ENCODE measurements around the gene DNAAF5. TPM values are rescaled to one million over a fixed set of nuclear protein-coding genes. Genes with fewer than 3 reads are reported as not detected.

DNAAF5 gene
- total and polyA plus RNA-seq, 3 donors from 2014 or later, result 21.1 to 67.0 (median 52.6) TPM

- no peak overlapping the region for H3K27ac ChIP-seq
- peaks cover 5% of the 10 kb centered on the region for H3K4me1 ChIP-seq
- 96 to 99% methylated on average over 4 of the region's 4 CpGs for WGBS, 2 donors
- no peaks in the 10 kb centered on the region for H3K27me3 ChIP-seq
- no peaks in the 10 kb centered on the region for H3K36me3 ChIP-seq (ENCODE audit: low read depth, missing control alignments)
- TF ChIP-seq, protein P1, sequence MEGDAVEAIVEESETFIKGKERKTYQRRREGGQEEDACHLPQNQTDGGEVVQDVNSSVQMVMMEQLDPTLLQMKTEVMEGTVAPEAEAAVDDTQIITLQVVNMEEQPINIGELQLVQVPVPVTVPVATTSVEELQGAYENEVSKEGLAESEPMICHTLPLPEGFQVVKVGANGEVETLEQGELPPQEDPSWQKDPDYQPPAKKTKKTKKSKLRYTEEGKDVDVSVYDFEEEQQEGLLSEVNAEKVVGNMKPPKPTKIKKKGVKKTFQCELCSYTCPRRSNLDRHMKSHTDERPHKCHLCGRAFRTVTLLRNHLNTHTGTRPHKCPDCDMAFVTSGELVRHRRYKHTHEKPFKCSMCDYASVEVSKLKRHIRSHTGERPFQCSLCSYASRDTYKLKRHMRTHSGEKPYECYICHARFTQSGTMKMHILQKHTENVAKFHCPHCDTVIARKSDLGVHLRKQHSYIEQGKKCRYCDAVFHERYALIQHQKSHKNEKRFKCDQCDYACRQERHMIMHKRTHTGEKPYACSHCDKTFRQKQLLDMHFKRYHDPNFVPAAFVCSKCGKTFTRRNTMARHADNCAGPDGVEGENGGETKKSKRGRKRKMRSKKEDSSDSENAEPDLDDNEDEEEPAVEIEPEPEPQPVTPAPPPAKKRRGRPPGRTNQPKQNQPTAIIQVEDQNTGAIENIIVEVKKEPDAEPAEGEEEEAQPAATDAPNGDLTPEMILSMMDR (IDR thresholded peaks at IDR 0.05), result no peak
- TF ChIP-seq POLR2A (IDR thresholded peaks at IDR 0.05), result no peak
- DNase-seq, result no peak
- no peaks in the 10 kb centered on the region for H3K9me3 ChIP-seq
- intact Hi-C loops (cut with DNase I; ENCODE audit: low total_unique reads), result no loop called here
- no peak overlapping the region for H3K4me3 ChIP-seq
Measured at GRCh38 chr7:734214-734613, 7.7 kb downstream of the DNAAF5 start.

- WGBS, 2 donors, result 93 to 96% methylated on average over 11 of the region's 11 CpGs
- intact Hi-C loops (cut with DNase I; ENCODE audit: low total_unique reads), result no loop called here
- Histone ChIP-seq H3K4me3 (no peak overlapping the region), H3K9me3 (no peaks in the 10 kb centered on the region), H3K36me3 (ENCODE audit: low read depth, missing control alignments) (no peaks in the 10 kb centered on the region), H3K4me1 (peaks cover 5% of the 10 kb centered on the region), H3K27ac (no peak overlapping the region), H3K27me3 (no peaks in the 10 kb centered on the region)
- DNase-seq, result no peak
- no peak for TF ChIP-seq POLR2A (IDR thresholded peaks at IDR 0.05)
- TF ChIP-seq, protein P1 (IDR thresholded peaks at IDR 0.05), result no peak
Measured at GRCh38 chr7:734808-735207, 8.3 kb downstream of the DNAAF5 start.

DNA sequence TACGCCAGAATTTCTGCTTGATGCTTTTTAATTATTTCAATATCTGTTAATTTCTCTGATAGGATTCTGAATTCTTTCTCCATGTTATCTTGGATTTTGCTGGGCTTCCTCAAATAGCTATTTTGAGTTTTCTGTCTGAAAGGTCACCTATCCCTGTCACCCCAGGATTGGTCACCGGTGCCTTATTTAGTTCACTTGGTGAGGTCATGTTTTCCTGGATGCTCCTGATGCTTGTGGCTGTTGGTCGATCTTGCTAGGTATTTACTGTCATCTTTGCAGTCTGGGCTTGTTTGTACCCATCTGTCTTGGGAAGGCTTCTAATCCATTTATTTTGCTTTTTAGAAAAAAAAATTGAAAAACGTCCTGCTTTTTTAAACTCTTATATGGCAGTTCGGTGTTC, 11.7 kb downstream of the DNAAF5 start:
- TF ChIP-seq POLR2A (IDR thresholded peaks at IDR 0.05), result no peak
- TF ChIP-seq, protein P1 (IDR thresholded peaks at IDR 0.05), result no peak
- H3K9me3 ChIP-seq, result no peaks in the 10 kb centered on the region
- DNase-seq, result no peak
- no peaks in the 10 kb centered on the region for H3K36me3 ChIP-seq (ENCODE audit: low read depth, missing control alignments)
- intact Hi-C loops (cut with DNase I; ENCODE audit: low total_unique reads), result no loop called here
- 90 to 93% methylated on average over 5 of the region's 5 CpGs for WGBS, 2 donors
- H3K4me3 ChIP-seq, result no peak overlapping the region
- no peaks in the 10 kb centered on the region for H3K27me3 ChIP-seq
- no peaks in the 10 kb centered on the region for H3K4me1 ChIP-seq
- H3K27ac ChIP-seq, result no peak overlapping the region

GRCh38 chr7:738723-739454, 12.4 kb downstream of the DNAAF5 start:
- WGBS, 2 donors, result 82 to 96% methylated on average over 14 to 24 of the region's 24 CpGs
- DNase-seq, result no peak
- TF ChIP-seq, protein P1 (IDR thresholded peaks at IDR 0.05), result no peak
- no peak for TF ChIP-seq POLR2A (IDR thresholded peaks at IDR 0.05)
- Histone ChIP-seq H3K36me3 (ENCODE audit: low read depth, missing control alignments) (no peaks in the 10 kb centered on the region), H3K4me1 (no peaks in the 10 kb centered on the region), H3K9me3 (no peaks in the 10 kb centered on the region), H3K27me3 (no peaks in the 10 kb centered on the region), H3K27ac (no peak overlapping the region), H3K4me3 (no peak overlapping the region)
- intact Hi-C loops (cut with DNase I; ENCODE audit: low total_unique reads), result no loop called here

GRCh38 chr7:739455-739982, 13.0 kb downstream of the DNAAF5 start:
- no peaks in the 10 kb centered on the region for H3K9me3 ChIP-seq
- H3K27me3 ChIP-seq, result no peaks in the 10 kb centered on the region
- intact Hi-C loops (cut with DNase I; ENCODE audit: low total_unique reads), result no loop called here
- H3K36me3 ChIP-seq (ENCODE audit: low read depth, missing control alignments), result no peaks in the 10 kb centered on the region
- no peak overlapping the region for H3K4me3 ChIP-seq
- H3K27ac ChIP-seq, result no peak overlapping the region
- DNase-seq, result no peak
- H3K4me1 ChIP-seq, result no peaks in the 10 kb centered on the region
- no peak for TF ChIP-seq POLR2A (IDR thresholded peaks at IDR 0.05)
- TF ChIP-seq, protein P1 (IDR thresholded peaks at IDR 0.05), result no peak
- 92% methylated on average over 10 to 31 of the region's 31 CpGs for WGBS, 2 donors
